Transverse colon (tissue), 4 donors: ENCODE results near the gene SFRP5.

ENCODE experiments used
- POLR2A ChIP-seq: fragments of 450-650 bp; IDR thresholded peaks from one replicate; pipeline ENCODE4 v1.6.1; 2016; ENCODE audit warnings: antibody characterized with exemption, mild to moderate bottlenecking, moderate library complexity
- POLR2AphosphoS5 ChIP-seq, 3 donors: sonication (generic); formaldehyde crosslinking; IDR thresholded peaks; one replicate each; pipeline ENCODE4 v1.6.1; 2016; ENCODE audit warnings: antibody characterized with exemption in 3 of 3
- TF ChIP-seq, protein P1 (sequence below), 5 experiments: fragments of 200-600 bp in 3 of 5; fragments of 450-650 bp in 2 of 5; sonication (generic) in 3 of 5; IDR thresholded peaks; 1 replicate in 2 of 5; 2 replicates in 3 of 5; pipeline ENCODE4 v1.5.1; 2016 to 2017; ENCODE audit warnings: antibody characterized with exemption in 5 of 5, inconsistent platforms in 3 of 5, mild to moderate bottlenecking in 2 of 5, moderate library complexity in 1 of 5

DNA sequence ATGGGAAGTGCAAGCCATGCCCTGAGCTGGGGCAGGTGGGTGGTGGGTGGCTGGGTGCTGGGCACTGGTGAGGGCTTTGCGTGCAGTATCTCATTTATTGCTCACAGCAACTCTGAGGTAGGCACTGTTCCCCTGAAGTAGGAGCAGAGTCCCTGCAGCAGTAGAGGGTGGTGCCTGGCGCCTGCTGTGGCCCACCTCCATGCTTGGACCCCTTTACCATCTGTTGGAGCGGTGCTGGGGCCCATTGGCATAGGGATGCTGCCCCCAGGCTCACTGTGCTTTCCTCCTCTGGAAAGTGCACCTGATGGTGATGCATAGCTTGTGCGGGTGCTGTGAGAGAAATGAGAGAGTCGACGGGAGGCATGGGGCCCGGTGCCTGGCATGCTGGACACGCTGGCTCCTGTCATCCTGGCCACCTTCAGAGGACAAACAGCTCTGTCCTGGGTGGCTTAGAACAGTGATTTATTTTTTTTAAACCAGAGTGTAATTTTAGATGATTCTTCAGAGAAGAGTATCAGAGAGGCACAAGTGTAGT lies 10.4 kb downstream of the SFRP5 start:
- TF ChIP-seq, protein P1, sequence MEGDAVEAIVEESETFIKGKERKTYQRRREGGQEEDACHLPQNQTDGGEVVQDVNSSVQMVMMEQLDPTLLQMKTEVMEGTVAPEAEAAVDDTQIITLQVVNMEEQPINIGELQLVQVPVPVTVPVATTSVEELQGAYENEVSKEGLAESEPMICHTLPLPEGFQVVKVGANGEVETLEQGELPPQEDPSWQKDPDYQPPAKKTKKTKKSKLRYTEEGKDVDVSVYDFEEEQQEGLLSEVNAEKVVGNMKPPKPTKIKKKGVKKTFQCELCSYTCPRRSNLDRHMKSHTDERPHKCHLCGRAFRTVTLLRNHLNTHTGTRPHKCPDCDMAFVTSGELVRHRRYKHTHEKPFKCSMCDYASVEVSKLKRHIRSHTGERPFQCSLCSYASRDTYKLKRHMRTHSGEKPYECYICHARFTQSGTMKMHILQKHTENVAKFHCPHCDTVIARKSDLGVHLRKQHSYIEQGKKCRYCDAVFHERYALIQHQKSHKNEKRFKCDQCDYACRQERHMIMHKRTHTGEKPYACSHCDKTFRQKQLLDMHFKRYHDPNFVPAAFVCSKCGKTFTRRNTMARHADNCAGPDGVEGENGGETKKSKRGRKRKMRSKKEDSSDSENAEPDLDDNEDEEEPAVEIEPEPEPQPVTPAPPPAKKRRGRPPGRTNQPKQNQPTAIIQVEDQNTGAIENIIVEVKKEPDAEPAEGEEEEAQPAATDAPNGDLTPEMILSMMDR (IDR thresholded peaks at IDR 0.05): no peak
- no peak for TF ChIP-seq POLR2A
- TF ChIP-seq POLR2AphosphoS5 (IDR thresholded peaks at IDR 0.05): no peak
